Transverse colon (tissue), 4 donors: ENCODE results near the gene FOXP1. TPM values are rescaled to one million over a fixed set of nuclear protein-coding genes. Genes with fewer than 3 reads are reported as not detected.
A peak's percentile ranks its signal among the peaks of the same experiment; 100 is the strongest.

Experiments used
- DNase-seq: peaks from one replicate; pipeline ENCODE4 v3.0.0-alpha.2; 2019
- H3K27ac ChIP-seq, 4 donors: fragments of 200-600 bp; sonication (generic); 2 replicates each; pipeline ENCODE4 v1.5.1; 2016 to 2018; ENCODE audit warnings: inconsistent platforms in 4 of 4
- H3K27me3 ChIP-seq: fragments of 200-600 bp; sonication (generic); 2 replicates; pipeline ENCODE4 v1.5.1; 2017; ENCODE audit warnings: inconsistent platforms
- H3K36me3 ChIP-seq, 4 donors: fragments of 200-600 bp; sonication (generic); 2 replicates each; pipeline ENCODE4 v1.5.1; 2017 to 2019; ENCODE audit warnings: inconsistent platforms in 4 of 4
- H3K4me1 ChIP-seq, 4 donors: fragments of 200-600 bp; sonication (generic); 2 replicates each; pipeline ENCODE4 v1.5.1; 2017 to 2020; ENCODE audit warnings: inconsistent platforms in 4 of 4
- H3K4me3 ChIP-seq, 4 donors: fragments of 200-600 bp; sonication (generic); 1 replicate in 1 of 4; 2 replicates in 3 of 4; pipeline versions ENCODE4 v1.5.1 to v1.6.1; 2017 to 2019; ENCODE audit warnings: inconsistent platforms in 4 of 4
- H3K9me3 ChIP-seq, 2 donors: fragments of 200-600 bp; sonication (generic); 2 replicates each; pipeline ENCODE4 v1.5.1; 2017 to 2019; ENCODE audit warnings: inconsistent platforms in 2 of 2
- EP300 ChIP-seq: sonication (generic); formaldehyde crosslinking; IDR thresholded peaks from one replicate; pipeline ENCODE4 v1.6.1; 2017; ENCODE audit warnings: antibody characterized with exemption, low read depth
- POLR2A ChIP-seq: fragments of 450-650 bp; IDR thresholded peaks from one replicate; pipeline ENCODE4 v1.6.1; 2016; ENCODE audit warnings: antibody characterized with exemption, mild to moderate bottlenecking, moderate library complexity
- POLR2AphosphoS5 ChIP-seq, 3 donors: sonication (generic); formaldehyde crosslinking; IDR thresholded peaks; one replicate each; pipeline ENCODE4 v1.6.1; 2016; ENCODE audit warnings: antibody characterized with exemption in 3 of 3
- WGBS, 2 donors: methylation state at CpG; one replicate each; pipeline ENCODE4 v1.1.5; 2018; ENCODE audit warnings: low coverage in 1 of 2; 5-methylcytosine and 5-hydroxymethylcytosine counted together
- in situ Hi-C, 4 donors: fragments of 200-750 bp; cut with MboI; loops; one replicate each; pipeline versions ENCODE4 v1.15.0 to v1.15.1; 2017; ENCODE audit warnings: low sequenced_read_pairs in 3 of 4, low pct_ligation_motif_present in 1 of 4, low pct_unique_long_range_greater_than_20kb in 1 of 4
- intact Hi-C: fragments of 100-400 bp; cut with DNase I; formaldehyde crosslinking; loops from one replicate; pipeline ENCODE4 v1.15.1; 2023; ENCODE audit warnings: low total_unique reads
- total RNA-seq, 4 donors: library from RNA; depleted of rRNA; stranded (reverse); fragments of >200 nt; gene quantifications; one replicate each; pipeline ENCODE4 v1.1.0, GENCODE V29; 2016
- TF ChIP-seq, protein P1 (sequence below), 5 experiments: fragments of 200-600 bp in 3 of 5; fragments of 450-650 bp in 2 of 5; sonication (generic) in 3 of 5; IDR thresholded peaks; 1 replicate in 2 of 5; 2 replicates in 3 of 5; pipeline ENCODE4 v1.5.1; 2016 to 2017; ENCODE audit warnings: antibody characterized with exemption in 5 of 5, inconsistent platforms in 3 of 5, mild to moderate bottlenecking in 2 of 5, moderate library complexity in 1 of 5

FOXP1 gene
- total RNA-seq, 4 donors from 2014 or later: 102 to 260 (median 150) TPM

GRCh38 chr3:71050166-71050537 lies 533.4 kb downstream of the FOXP1 start:
- Histone ChIP-seq H3K27ac (peak overlapping the region; percentile 86 to 98 (median 88)), H3K9me3 (no peaks in the 10 kb centered on the region), H3K27me3 (no peaks in the 10 kb centered on the region), H3K4me1 (peaks cover 80 to 99% (median 96%) of the 10 kb centered on the region in 4 donors), H3K36me3 (peaks cover 0 to 4% (median 0%) of the 10 kb centered on the region in 4 donors), H3K4me3 (no peak overlapping the region)
- DNase-seq: no peak
- WGBS, 2 donors: 19 to 25% methylated on average over 2 of the region's 2 CpGs
- in situ Hi-C loops (loop anchor here in 1 of 4 donors (25.0 kb wide), 1 partner anchor 537 kb away; the partner anchor contains the start of gene FOXP1), intact Hi-C loops (no loop called here)
- TF ChIP-seq POLR2A (no peak), EP300 (no peak), POLR2AphosphoS5 (IDR thresholded peaks at IDR 0.05) (no peak)
- TF ChIP-seq, protein P1, sequence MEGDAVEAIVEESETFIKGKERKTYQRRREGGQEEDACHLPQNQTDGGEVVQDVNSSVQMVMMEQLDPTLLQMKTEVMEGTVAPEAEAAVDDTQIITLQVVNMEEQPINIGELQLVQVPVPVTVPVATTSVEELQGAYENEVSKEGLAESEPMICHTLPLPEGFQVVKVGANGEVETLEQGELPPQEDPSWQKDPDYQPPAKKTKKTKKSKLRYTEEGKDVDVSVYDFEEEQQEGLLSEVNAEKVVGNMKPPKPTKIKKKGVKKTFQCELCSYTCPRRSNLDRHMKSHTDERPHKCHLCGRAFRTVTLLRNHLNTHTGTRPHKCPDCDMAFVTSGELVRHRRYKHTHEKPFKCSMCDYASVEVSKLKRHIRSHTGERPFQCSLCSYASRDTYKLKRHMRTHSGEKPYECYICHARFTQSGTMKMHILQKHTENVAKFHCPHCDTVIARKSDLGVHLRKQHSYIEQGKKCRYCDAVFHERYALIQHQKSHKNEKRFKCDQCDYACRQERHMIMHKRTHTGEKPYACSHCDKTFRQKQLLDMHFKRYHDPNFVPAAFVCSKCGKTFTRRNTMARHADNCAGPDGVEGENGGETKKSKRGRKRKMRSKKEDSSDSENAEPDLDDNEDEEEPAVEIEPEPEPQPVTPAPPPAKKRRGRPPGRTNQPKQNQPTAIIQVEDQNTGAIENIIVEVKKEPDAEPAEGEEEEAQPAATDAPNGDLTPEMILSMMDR (IDR thresholded peaks at IDR 0.05): no peak

DNA sequence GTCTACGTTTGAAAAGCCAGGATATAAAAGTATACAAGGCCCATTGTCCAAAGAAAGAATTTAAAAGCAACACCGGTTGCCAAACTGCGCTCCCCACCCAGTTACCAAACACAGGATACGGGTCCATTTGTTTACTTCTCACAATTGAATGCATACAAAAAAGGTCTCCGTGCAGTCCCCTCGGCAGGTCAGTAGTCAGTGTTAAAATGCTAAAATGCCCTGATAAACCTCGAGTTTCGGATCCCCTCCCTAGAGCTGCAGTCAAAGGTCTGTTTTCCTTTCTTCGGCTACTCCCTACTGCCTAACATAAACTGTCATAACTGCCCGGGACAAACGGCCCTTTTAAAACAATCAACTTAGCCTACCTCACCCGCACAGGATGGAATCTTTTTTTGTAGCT lies 534.6 kb downstream of the FOXP1 start:
- Histone ChIP-seq H3K9me3 (no peaks in the 10 kb centered on the region), H3K27ac (peak overlapping the region; percentile 86 to 98 (median 88)), H3K27me3 (no peaks in the 10 kb centered on the region), H3K4me1 (peaks cover 75 to 98% (median 92%) of the 10 kb centered on the region in 4 donors), H3K36me3 (peaks cover 0 to 4% (median 0%) of the 10 kb centered on the region in 4 donors), H3K4me3 (peak overlapping the region in 1 of 4 donors; percentile 13)
- WGBS, 2 donors: 22 to 41% methylated on average over 8 to 12 of the region's 12 CpGs
- TF ChIP-seq POLR2AphosphoS5 (IDR thresholded peaks at IDR 0.05) (peak in 1 of 3 donors; percentile 36), POLR2A (no peak)
- TF ChIP-seq, protein P1 (IDR thresholded peaks at IDR 0.05): no peak
- DNase-seq: peak; percentile 69
- intact Hi-C loops (no loop called here), in situ Hi-C loops (no loop called here)

DNA sequence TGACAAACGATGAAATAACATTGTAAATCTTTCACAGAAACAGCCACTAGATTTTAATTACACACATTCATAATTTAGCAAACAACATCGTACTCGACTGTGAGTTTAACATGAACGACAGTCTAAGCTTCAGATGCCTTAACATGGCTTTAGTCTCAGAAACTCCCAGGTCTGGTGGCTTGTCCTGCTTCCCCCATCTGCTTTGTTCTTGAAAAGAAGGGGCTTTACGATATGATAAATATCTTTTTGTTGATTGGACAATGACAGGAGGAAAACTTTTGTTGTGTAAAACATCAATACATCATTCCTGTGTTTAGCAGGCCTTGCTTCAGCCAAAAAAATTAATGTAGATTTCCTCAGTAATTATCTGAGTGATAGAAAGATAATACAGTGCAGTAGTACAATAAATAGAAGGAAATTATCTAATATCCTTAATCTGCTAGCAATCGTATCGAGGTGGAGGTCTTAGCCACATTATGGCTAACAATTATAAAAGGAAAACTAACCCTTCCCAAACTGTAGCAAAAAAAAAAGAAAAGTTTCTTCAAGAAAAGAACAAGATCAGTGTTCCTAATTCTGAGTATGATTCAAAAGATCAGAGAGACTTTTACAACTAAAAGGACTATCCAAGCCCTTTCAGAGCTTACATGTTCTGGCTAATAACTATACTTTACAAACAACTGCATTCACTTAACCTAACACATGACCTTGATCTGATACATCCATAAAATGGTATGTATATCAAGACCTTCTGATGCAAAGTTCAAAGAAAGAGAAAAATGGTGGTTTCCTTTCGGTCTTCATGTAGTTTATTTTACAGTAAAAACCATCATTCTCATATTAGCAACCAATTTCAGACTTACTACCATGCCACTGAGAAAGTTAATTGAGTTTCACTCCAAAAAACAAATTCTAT lies 535.7 kb downstream of the FOXP1 start:
- Histone ChIP-seq H3K36me3 (peaks cover 0 to 4% (median 0%) of the 10 kb centered on the region in 4 donors), H3K27ac (peak overlapping the region; percentile 86 to 98 (median 88)), H3K4me3 (peak overlapping the region in 1 of 4 donors; percentile 13), H3K27me3 (no peaks in the 10 kb centered on the region), H3K4me1 (peaks cover 66 to 88% (median 81%) of the 10 kb centered on the region in 4 donors), H3K9me3 (no peaks in the 10 kb centered on the region)
- TF ChIP-seq, protein P1 (IDR thresholded peaks at IDR 0.05): no peak
- in situ Hi-C loops (no loop called here), intact Hi-C loops (no loop called here)
- DNase-seq: no peak
- 44 to 47% methylated on average over 8 of the region's 8 CpGs for WGBS, 2 donors

DNA sequence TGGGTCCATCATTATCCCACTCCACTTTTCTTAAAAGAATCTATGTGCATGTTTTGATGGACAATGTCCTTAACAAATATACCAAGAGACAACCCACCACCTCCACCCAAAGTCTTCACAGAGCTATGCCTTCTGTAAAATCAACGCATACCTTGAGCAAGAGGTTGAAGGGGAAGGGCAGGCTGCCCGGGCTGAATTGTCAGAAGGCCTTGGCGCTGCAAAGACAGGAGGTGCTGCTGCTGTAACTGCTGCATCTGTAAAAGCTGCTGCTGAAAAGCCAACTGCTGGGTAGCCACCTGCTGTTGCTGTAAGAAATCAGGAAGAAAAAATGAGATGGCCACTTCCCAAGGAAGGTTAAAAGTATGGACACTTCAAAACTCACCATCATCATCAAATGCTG lies 536.7 kb downstream of the FOXP1 start:
- H3K9me3 ChIP-seq: no peaks in the 10 kb centered on the region
- 34 to 50% methylated on average over 1 to 3 of the region's 3 CpGs for WGBS, 2 donors
- intact Hi-C loops (no loop called here), in situ Hi-C loops (no loop called here)
- H3K27ac ChIP-seq: peak overlapping the region; percentile 86 to 98 (median 88)
- TF ChIP-seq POLR2A (no peak), POLR2AphosphoS5 (IDR thresholded peaks at IDR 0.05) (no peak)
- TF ChIP-seq, protein P1 (IDR thresholded peaks at IDR 0.05): no peak
- peaks cover 57 to 77% (median 70%) of the 10 kb centered on the region in 4 donors for H3K4me1 ChIP-seq
- H3K4me3 ChIP-seq: no peak overlapping the region
- no peaks in the 10 kb centered on the region for H3K27me3 ChIP-seq
- DNase-seq: no peak
- peaks cover 0 to 7% (median 2%) of the 10 kb centered on the region in 4 donors for H3K36me3 ChIP-seq
